Loucy (cell line): ENCODE data around the gene SLC25A12.

ENCODE experiments used
- EZH2phosphoT487 ChIP-seq: fragments of 200-600 bp; IDR thresholded peaks from 2 replicates; pipeline ENCODE4 v1.6.1; 2018; ENCODE audit warnings: antibody characterized with exemption, mild to moderate bottlenecking, moderate library complexity, borderline replicate concordance
- TF ChIP-seq, protein P1 (sequence below): fragments of 200-600 bp; sonication (generic); conservative IDR thresholded peaks from 2 replicates; pipeline ENCODE4 v1.5.1; 2014; ENCODE audit warnings: mild to moderate bottlenecking, antibody characterized with exemption, low read length

DNA sequence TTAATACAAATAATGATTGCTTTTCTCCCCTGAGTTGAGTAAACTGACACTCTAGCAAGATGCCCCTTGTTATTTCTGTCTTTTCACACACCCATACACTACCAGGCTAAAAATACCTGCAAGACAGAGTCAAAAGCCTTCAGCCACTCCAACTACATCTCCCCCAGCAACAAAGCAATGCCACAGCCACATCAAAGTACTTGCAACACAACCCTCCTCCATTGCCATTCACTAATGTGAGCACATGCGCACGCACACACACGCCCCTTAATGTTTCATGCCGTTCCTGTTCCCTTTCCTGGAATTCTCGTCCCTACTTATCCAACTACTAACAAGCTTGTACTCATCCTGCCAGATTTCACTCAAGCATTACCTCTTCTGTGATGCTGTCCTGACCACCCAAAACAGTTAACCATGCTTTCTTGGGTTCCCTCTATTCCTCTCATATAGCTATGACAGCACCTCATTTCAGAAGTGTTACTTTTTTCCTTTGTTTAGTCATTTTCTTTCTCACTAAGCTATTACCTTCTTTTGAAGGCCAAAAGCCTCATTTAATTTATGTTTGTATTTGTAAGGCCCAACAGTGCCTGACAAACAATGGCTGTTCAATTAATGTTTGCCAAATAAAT lies 29.6 kb downstream of the SLC25A12 start:
- TF ChIP-seq, protein P1, sequence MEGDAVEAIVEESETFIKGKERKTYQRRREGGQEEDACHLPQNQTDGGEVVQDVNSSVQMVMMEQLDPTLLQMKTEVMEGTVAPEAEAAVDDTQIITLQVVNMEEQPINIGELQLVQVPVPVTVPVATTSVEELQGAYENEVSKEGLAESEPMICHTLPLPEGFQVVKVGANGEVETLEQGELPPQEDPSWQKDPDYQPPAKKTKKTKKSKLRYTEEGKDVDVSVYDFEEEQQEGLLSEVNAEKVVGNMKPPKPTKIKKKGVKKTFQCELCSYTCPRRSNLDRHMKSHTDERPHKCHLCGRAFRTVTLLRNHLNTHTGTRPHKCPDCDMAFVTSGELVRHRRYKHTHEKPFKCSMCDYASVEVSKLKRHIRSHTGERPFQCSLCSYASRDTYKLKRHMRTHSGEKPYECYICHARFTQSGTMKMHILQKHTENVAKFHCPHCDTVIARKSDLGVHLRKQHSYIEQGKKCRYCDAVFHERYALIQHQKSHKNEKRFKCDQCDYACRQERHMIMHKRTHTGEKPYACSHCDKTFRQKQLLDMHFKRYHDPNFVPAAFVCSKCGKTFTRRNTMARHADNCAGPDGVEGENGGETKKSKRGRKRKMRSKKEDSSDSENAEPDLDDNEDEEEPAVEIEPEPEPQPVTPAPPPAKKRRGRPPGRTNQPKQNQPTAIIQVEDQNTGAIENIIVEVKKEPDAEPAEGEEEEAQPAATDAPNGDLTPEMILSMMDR: no peak
- no peak for TF ChIP-seq EZH2phosphoT487
